ENCODE results near the gene TSPAN4. TPM values are rescaled to one million over a fixed set of nuclear protein-coding genes. Genes with fewer than 3 reads are reported as not detected.

The TSPAN4 gene
- total RNA-seq, 1 donor: 164 TPM

DNA sequence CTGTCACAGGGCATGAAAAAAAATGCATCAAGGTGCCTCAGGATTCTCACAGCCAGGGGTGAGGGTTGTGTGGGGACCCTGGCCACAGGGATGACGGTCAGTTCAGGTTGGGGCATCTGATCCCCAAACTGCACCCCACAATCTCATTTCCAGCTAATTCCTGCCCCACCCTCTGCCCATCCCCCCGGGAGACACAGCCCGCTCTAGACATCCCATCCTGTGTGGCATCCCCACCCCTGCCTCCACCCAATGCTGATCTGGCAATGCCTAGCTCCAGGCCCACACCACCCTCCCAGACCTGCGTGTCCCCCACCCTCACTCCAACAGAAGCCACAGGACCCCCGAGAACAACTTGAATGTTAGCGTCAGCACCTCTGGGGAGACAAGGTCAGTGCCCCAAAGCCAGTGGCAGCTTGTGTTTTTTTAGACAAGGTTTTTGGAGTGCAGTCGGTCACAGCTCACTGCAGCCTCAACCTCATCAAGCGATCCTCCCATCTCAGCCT, 25.3 kb downstream of the TSPAN4 start:
- no peak for DNase-seq (ENCODE audit: low read depth)

DNA sequence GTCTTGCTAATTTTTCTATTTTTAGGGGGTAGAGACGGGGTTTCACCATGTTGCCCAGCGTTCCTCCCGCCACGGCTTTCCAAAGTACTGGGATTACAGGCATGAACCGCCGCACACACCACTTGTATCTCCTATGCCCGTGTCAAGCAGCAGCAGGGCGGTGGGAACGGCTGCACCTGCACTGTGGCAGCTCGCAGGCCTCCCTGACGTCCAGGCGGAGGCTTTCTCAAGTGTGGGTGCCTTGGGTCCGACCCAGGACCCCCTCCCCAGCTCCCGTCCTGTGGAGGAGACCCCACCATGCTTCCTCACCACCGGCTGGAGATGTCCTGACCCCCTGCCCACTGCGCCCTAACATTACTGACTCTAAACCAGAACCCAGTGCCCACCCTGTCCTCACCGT, 25.7 kb downstream of the TSPAN4 start:
- TF ChIP-seq, protein P1, sequence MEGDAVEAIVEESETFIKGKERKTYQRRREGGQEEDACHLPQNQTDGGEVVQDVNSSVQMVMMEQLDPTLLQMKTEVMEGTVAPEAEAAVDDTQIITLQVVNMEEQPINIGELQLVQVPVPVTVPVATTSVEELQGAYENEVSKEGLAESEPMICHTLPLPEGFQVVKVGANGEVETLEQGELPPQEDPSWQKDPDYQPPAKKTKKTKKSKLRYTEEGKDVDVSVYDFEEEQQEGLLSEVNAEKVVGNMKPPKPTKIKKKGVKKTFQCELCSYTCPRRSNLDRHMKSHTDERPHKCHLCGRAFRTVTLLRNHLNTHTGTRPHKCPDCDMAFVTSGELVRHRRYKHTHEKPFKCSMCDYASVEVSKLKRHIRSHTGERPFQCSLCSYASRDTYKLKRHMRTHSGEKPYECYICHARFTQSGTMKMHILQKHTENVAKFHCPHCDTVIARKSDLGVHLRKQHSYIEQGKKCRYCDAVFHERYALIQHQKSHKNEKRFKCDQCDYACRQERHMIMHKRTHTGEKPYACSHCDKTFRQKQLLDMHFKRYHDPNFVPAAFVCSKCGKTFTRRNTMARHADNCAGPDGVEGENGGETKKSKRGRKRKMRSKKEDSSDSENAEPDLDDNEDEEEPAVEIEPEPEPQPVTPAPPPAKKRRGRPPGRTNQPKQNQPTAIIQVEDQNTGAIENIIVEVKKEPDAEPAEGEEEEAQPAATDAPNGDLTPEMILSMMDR (IDR thresholded peaks at IDR 0.05; ENCODE audit: insufficient read depth, low read length): no peak
- DNase-seq (ENCODE audit: low read depth): no peak
- no peak overlapping the region for H3K4me3 ChIP-seq (ENCODE audit: low read depth, low read length)

More for the DNA sequence above, 25.3 kb downstream of the TSPAN4 start:
- TF ChIP-seq, protein P1 (IDR thresholded peaks at IDR 0.05; ENCODE audit: insufficient read depth, low read length): no peak
- H3K4me3 ChIP-seq (ENCODE audit: low read depth, low read length): no peak overlapping the region

GRCh38 chr11:868802-869201, 26.1 kb downstream of the TSPAN4 start:
- H3K4me3 ChIP-seq (ENCODE audit: low read depth, low read length): no peak overlapping the region
- TF ChIP-seq, protein P1 (IDR thresholded peaks at IDR 0.05; ENCODE audit: insufficient read depth, low read length): no peak
- no peak for DNase-seq (ENCODE audit: low read depth)

DNA sequence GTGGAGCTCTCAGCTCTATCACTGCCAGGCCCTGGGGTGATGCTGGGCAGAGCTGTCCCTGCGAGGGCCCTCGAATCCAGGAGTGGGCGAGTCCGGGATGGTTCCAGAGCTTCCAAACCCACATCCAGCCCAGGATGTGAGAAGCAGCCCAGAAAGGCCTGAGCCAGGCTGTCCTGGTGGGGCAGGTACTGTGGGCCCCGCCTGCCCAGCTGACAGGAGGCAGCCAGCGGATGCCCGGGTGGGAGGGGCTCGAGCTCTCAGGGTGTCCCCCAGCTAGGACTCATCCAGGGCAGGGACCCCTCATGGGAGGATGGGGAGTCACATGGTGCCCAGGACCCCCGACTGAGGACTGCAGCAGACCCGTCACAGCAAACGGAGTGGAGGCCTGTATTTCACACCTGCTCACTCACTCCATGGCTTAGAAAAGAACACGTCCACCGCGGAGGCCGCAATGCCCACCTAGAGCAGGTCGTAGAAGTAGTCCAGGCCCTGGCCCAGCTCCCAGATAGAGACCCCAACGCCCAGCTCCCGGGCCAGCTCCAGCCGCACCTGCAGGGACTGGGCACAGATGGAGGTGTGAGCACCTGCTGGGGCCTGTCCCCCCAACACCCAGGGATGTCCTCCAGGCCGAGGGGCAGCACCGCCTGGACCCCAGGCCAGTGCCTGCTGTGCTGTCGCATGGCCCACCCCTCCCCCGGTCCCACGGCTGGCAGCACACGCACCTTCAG, 26.9 kb downstream of the TSPAN4 start:
- no peak for DNase-seq (ENCODE audit: low read depth)
- TF ChIP-seq, protein P1 (IDR thresholded peaks at IDR 0.05; ENCODE audit: insufficient read depth, low read length): no peak
- H3K4me3 ChIP-seq (ENCODE audit: low read depth, low read length): no peak overlapping the region

- no peak for DNase-seq (ENCODE audit: low read depth)
- TF ChIP-seq, protein P1 (IDR thresholded peaks at IDR 0.05; ENCODE audit: insufficient read depth, low read length): peak; percentile 2
Observed at GRCh38 chr11:870127-870413, 27.4 kb downstream of the TSPAN4 start.

GRCh38 chr11:870418-870817, 27.8 kb downstream of the TSPAN4 start:
- no peak for DNase-seq (ENCODE audit: low read depth)
- TF ChIP-seq, protein P1 (IDR thresholded peaks at IDR 0.05; ENCODE audit: insufficient read depth, low read length): no peak
- no peak overlapping the region for H3K4me3 ChIP-seq (ENCODE audit: low read depth, low read length)

More at GRCh38 chr11:870127-870413, 27.4 kb downstream of the TSPAN4 start:
- H3K4me3 ChIP-seq (ENCODE audit: low read depth, low read length): no peak overlapping the region

GRCh38 chr11:871472-871871, 28.8 kb downstream of the TSPAN4 start:
- no peak overlapping the region for H3K4me3 ChIP-seq (ENCODE audit: low read depth, low read length)
- TF ChIP-seq, protein P1 (IDR thresholded peaks at IDR 0.05; ENCODE audit: insufficient read depth, low read length): no peak
- no peak for DNase-seq (ENCODE audit: low read depth)
